ENCODE measurements around the gene CRCP. TPM values are rescaled to one million over a fixed set of nuclear protein-coding genes. Genes with fewer than 3 reads are reported as not detected.
"Not testable (repeated sequence)": the region's sequence is repeated elsewhere in the genome, so short reads cannot be mapped to it uniquely, and the experiment has no call there.

CRCP gene
- total and polyA plus RNA-seq, 4 donors: 13.0 to 52.6 (median 18.4) TPM

- H3K27ac ChIP-seq (ENCODE audit: low read depth in 1 of 2, low read length in 2 of 2): peak overlapping the region; percentile 74 to 99
- peaks cover 5 to 31% (median 10%) of the 10 kb centered on the region in 4 donors for H3K4me1 ChIP-seq (ENCODE audit: control insufficient read depth in 4 of 4, insufficient read depth in 4 of 4, low read length in 3 of 4)
- TF ChIP-seq RAD21 (IDR thresholded peaks at IDR 0.05) (peak; percentile 13 to 25), RXRA (IDR thresholded peaks at IDR 0.05) (peak; percentile 44 to 67), HNF4G (IDR thresholded peaks at IDR 0.05) (peak; percentile 20), JUND (IDR thresholded peaks at IDR 0.05) (peak in 1 of 2 donors; percentile 36), SP1 (IDR thresholded peaks at IDR 0.05) (peak; percentile 29), FOXA2 (IDR thresholded peaks at IDR 0.05) (peak; percentile 31), HNF4A (conservative IDR thresholded peaks at IDR 0.05) (peak; percentile 61 to 71)
These were observed 11.2 kb downstream of the CRCP start for GRCh38 chr7:66125781-66126352.

GRCh38 chr7:66127172-66127571, 12.5 kb downstream of the CRCP start:
- H3K4me3 ChIP-seq (ENCODE audit: low read depth in 1 of 3, low read length in 3 of 3); H3K9ac ChIP-seq (ENCODE audit: low read depth in 1 of 2, low read length in 2 of 2); DNase-seq (ENCODE audit: low spot score); H3K9me3 ChIP-seq (ENCODE audit: control insufficient read depth in 4 of 4, low read length in 3 of 4); H3K27me3 ChIP-seq (ENCODE audit: control insufficient read depth in 4 of 4, insufficient read depth in 4 of 4, low read length in 3 of 4): not testable (repeated sequence)
- peak in 1 of 2 donors; percentile 2 for TF ChIP-seq RAD21 (IDR thresholded peaks at IDR 0.05)
- peak; percentile 22 for TF ChIP-seq FOXA2 (IDR thresholded peaks at IDR 0.05)
- peak in 1 of 2 donors; percentile 39 for TF ChIP-seq JUND (IDR thresholded peaks at IDR 0.05)
- peak in 1 of 2 donors; percentile 59 for TF ChIP-seq RXRA (IDR thresholded peaks at IDR 0.05)
- peak; percentile 39 for TF ChIP-seq YY1 (IDR thresholded peaks at IDR 0.05)
- TF ChIP-seq ZBTB33 (IDR thresholded peaks at IDR 0.05): peak; percentile 24
- peak in 1 of 2 donors; percentile 37 for TF ChIP-seq HNF4A (conservative IDR thresholded peaks at IDR 0.05)
- H3K4me1 ChIP-seq (ENCODE audit: control insufficient read depth in 4 of 4, insufficient read depth in 4 of 4, low read length in 3 of 4): peaks cover 5 to 31% (median 10%) of the 10 kb centered on the region in 4 donors
- peak overlapping the region; percentile 74 to 99 for H3K27ac ChIP-seq (ENCODE audit: low read depth in 1 of 2, low read length in 2 of 2)
- 43% methylated on average over 3 of the region's 3 CpGs for WGBS
- peaks cover 2 to 12% (median 10%) of the 10 kb centered on the region in 4 donors for H3K36me3 ChIP-seq (ENCODE audit: control insufficient read depth in 4 of 4, insufficient read depth in 3 of 4, low read depth in 1 of 4, low read length in 3 of 4)

More at GRCh38 chr7:66125781-66126352, 11.2 kb downstream of the CRCP start:
- H3K4me3 ChIP-seq (ENCODE audit: low read depth in 1 of 3, low read length in 3 of 3); DNase-seq (ENCODE audit: low spot score); H3K9me3 ChIP-seq (ENCODE audit: control insufficient read depth in 4 of 4, low read length in 3 of 4); H3K36me3 ChIP-seq (ENCODE audit: control insufficient read depth in 4 of 4, insufficient read depth in 3 of 4, low read depth in 1 of 4, low read length in 3 of 4); H3K27me3 ChIP-seq (ENCODE audit: control insufficient read depth in 4 of 4, insufficient read depth in 4 of 4, low read length in 3 of 4): not testable (repeated sequence)
- WGBS: 42% methylated on average over 6 of the region's 6 CpGs
- peak overlapping the region in 1 of 2 donors; percentile 14 for H3K9ac ChIP-seq (ENCODE audit: low read depth in 1 of 2, low read length in 2 of 2)

GRCh38 chr7:66138994-66139752, 24.5 kb downstream of the CRCP start:
- Histone ChIP-seq H3K27ac (ENCODE audit: low read depth in 1 of 2, low read length in 2 of 2) (no peak overlapping the region), H3K9me3 (ENCODE audit: control insufficient read depth in 4 of 4, low read length in 3 of 4) (no peaks in the 10 kb centered on the region), H3K4me3 (ENCODE audit: low read depth in 1 of 3, low read length in 3 of 3) (no peak overlapping the region), H3K9ac (ENCODE audit: low read depth in 1 of 2, low read length in 2 of 2) (no peak overlapping the region), H3K36me3 (ENCODE audit: control insufficient read depth in 4 of 4, insufficient read depth in 3 of 4, low read depth in 1 of 4, low read length in 3 of 4) (peaks cover 1 to 19% (median 18%) of the 10 kb centered on the region in 4 donors), H3K27me3 (ENCODE audit: control insufficient read depth in 4 of 4, insufficient read depth in 4 of 4, low read length in 3 of 4) (no peaks in the 10 kb centered on the region), H3K4me1 (ENCODE audit: control insufficient read depth in 4 of 4, insufficient read depth in 4 of 4, low read length in 3 of 4) (peaks cover 6 to 30% (median 21%) of the 10 kb centered on the region in 4 donors)
- 90% methylated on average over 8 of the region's 8 CpGs for WGBS
- DNase-seq (ENCODE audit: low spot score): no peak
- TF ChIP-seq NR2F2 (IDR thresholded peaks at IDR 0.05) (no peak), RXRA (IDR thresholded peaks at IDR 0.05) (no peak), CTCF (IDR thresholded peaks at IDR 0.05; ENCODE audit: low read depth, low read length, missing input control) (no peak), FOXA2 (IDR thresholded peaks at IDR 0.05) (no peak), EGR1 (IDR thresholded peaks at IDR 0.05; ENCODE audit: low read depth in 2 of 2) (no peak), JUND (IDR thresholded peaks at IDR 0.05) (no peak), MAX (IDR thresholded peaks at IDR 0.05) (no peak), HNF4A (conservative IDR thresholded peaks at IDR 0.05) (no peak), YY1 (IDR thresholded peaks at IDR 0.05) (no peak), RAD21 (IDR thresholded peaks at IDR 0.05) (no peak), REST (IDR thresholded peaks at IDR 0.05) (no peak), GABPA (IDR thresholded peaks at IDR 0.05 in 1 of 2, conservative IDR thresholded peaks at IDR 0.05 in 1 of 2) (no peak), SP1 (IDR thresholded peaks at IDR 0.05) (no peak), FOXA1 (IDR thresholded peaks at IDR 0.05) (no peak)

Data from liver (tissue), 9 donors.